KBM-7 (cell line): ENCODE results near the gene MRPS6.

ENCODE experiments used
- DNase-seq: peaks from one replicate; pipeline ENCODE4 v3.0.0-alpha.2; 2015
- in situ Hi-C: fragments of 300-500 bp; cut with MboI; formaldehyde crosslinking; loops from 2 replicates; pipeline ENCODE4 v1.14.3; 2020; ENCODE audit warnings: low sequenced_read_pairs, low pct_unique_long_range_greater_than_20kb, mixed read lengths

The MRPS6 gene

GRCh38 chr21:34190576-34191321 is 117.4 kb downstream of the MRPS6 start:
- DNase-seq = no peak
- in situ Hi-C loops = no loop called here

DNA sequence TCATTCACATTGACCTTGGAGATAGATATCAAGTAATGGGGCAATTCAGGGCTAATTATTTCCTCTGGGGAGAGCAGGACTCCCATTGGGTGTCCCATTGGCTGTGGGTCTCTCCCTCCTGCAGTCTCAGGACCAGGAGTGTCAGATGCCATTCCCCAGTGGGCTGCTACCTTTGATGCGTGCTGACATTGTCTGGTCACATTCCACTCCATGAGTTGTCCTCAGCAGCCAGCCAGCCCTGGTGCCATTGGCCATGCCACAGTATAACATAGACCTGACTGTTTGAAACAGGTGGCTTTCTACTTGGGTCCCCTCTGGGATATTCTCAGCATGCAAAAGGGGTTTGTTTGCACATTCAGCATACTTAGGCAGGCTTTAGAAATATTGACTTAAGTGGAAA is 118.5 kb downstream of the MRPS6 start:
- in situ Hi-C loops = no loop called here
- no peak for DNase-seq
